ENCODE data around the gene DNAH11.

- TF ChIP-seq GATA3 (IDR thresholded peaks at IDR 0.05; ENCODE audit: low read depth, low read length) (no peak), GATA2 (IDR thresholded peaks at IDR 0.05; ENCODE audit: low read depth, low read length) (no peak)
Observed at GRCh38 chr7:21828841-21829240, 286.0 kb downstream of the DNAH11 start.

All from SH-SY5Y (cell line).